Measurements from ENCODE around the gene GPC4.

GPC4 gene

GRCh38 chrX:133380711-133381619 is 34.3 kb downstream of the GPC4 start:
- Histone ChIP-seq H3K36me3 (ENCODE audit: insufficient read depth, low read length) (no peaks in the 10 kb centered on the region), H3K9ac (ENCODE audit: low read depth, low read length) (no peak overlapping the region), H3K27me3 (ENCODE audit: control insufficient read depth, insufficient read depth, low read length) (peaks cover 23% of the 10 kb centered on the region), H3K4me1 (ENCODE audit: control insufficient read depth, insufficient read depth, low read length) (no peaks in the 10 kb centered on the region), H3K4me2 (ENCODE audit: low read length) (no peak overlapping the region), H3K9me3 (replicated peaks; ENCODE audit: low read length) (no peaks in the 10 kb centered on the region), H3K4me3 (ENCODE audit: low read length) (no peak overlapping the region)

- no peaks in the 10 kb centered on the region for H3K4me1 ChIP-seq (ENCODE audit: control insufficient read depth, insufficient read depth, low read length)
- H3K36me3 ChIP-seq (ENCODE audit: insufficient read depth, low read length) = no peaks in the 10 kb centered on the region
- H3K4me3 ChIP-seq (ENCODE audit: low read length) = no peak overlapping the region
- no peak overlapping the region for H3K4me2 ChIP-seq (ENCODE audit: low read length)
- H3K27me3 ChIP-seq (ENCODE audit: control insufficient read depth, insufficient read depth, low read length) = peaks cover 9% of the 10 kb centered on the region
- no peak overlapping the region for H3K9ac ChIP-seq (ENCODE audit: low read depth, low read length)
- no peaks in the 10 kb centered on the region for H3K9me3 ChIP-seq (replicated peaks; ENCODE audit: low read length)
Observed at GRCh38 chrX:133376422-133376821, 38.9 kb downstream of the GPC4 start.

DNA sequence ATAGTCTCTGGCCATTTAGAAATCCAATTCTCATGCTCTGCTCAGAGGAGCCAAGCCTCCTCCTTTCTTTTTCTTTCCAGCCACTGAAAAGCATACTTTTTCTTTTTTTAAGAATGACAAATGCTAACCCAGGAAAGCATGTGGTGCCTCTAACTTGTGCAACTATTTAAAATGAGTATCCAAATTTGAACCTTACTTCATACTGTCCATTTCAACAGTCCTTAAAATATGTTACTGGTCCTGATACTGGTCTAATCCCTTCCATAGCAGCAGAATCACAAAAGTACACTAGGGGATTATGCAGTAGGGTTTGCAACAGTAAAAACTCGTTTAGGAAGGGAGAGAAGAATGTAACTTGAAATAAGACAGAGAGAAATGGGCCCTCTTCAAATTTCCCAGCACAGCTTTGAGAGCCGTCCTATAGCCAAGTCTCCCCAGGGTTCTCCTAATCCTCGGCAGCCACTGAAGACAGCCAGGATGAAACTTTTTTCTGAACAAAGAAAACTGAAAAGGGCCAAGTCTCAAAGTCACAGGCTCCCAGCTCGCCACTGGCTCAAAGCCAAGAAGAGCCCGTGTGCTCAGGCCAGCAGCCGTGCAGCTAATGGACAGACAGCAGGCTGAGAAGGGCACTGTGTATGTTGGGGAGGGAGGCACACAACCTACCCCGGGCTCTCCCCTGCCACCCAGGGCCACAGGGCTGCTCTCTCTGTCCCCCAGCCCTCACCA is 39.5 kb downstream of the GPC4 start:
- Histone ChIP-seq H3K4me3 (ENCODE audit: low read length) (no peak overlapping the region), H3K27me3 (ENCODE audit: control insufficient read depth, insufficient read depth, low read length) (peaks cover 6% of the 10 kb centered on the region), H3K9ac (ENCODE audit: low read depth, low read length) (no peak overlapping the region), H3K4me2 (ENCODE audit: low read length) (no peak overlapping the region), H3K36me3 (ENCODE audit: insufficient read depth, low read length) (no peaks in the 10 kb centered on the region), H3K9me3 (replicated peaks; ENCODE audit: low read length) (no peaks in the 10 kb centered on the region), H3K4me1 (ENCODE audit: control insufficient read depth, insufficient read depth, low read length) (no peaks in the 10 kb centered on the region)

- H3K36me3 ChIP-seq (ENCODE audit: insufficient read depth, low read length) = no peaks in the 10 kb centered on the region
- no peak overlapping the region for H3K4me3 ChIP-seq (ENCODE audit: low read length)
- H3K4me1 ChIP-seq (ENCODE audit: control insufficient read depth, insufficient read depth, low read length) = no peaks in the 10 kb centered on the region
- no peak overlapping the region for H3K9ac ChIP-seq (ENCODE audit: low read depth, low read length)
- no peaks in the 10 kb centered on the region for H3K9me3 ChIP-seq (replicated peaks; ENCODE audit: low read length)
- peaks cover 6% of the 10 kb centered on the region for H3K27me3 ChIP-seq (ENCODE audit: control insufficient read depth, insufficient read depth, low read length)
- no peak overlapping the region for H3K4me2 ChIP-seq (ENCODE audit: low read length)
Observed at GRCh38 chrX:133374874-133375387, 40.4 kb downstream of the GPC4 start.

GRCh38 chrX:133373386-133374079 is 41.8 kb downstream of the GPC4 start:
- H3K4me1 ChIP-seq (ENCODE audit: control insufficient read depth, insufficient read depth, low read length) = no peaks in the 10 kb centered on the region
- no peak overlapping the region for H3K4me2 ChIP-seq (ENCODE audit: low read length)
- no peak overlapping the region for H3K4me3 ChIP-seq (ENCODE audit: low read length)
- H3K27me3 ChIP-seq (ENCODE audit: control insufficient read depth, insufficient read depth, low read length) = peaks cover 6% of the 10 kb centered on the region
- H3K9ac ChIP-seq (ENCODE audit: low read depth, low read length) = no peak overlapping the region
- no peaks in the 10 kb centered on the region for H3K9me3 ChIP-seq (replicated peaks; ENCODE audit: low read length)
- no peaks in the 10 kb centered on the region for H3K36me3 ChIP-seq (ENCODE audit: insufficient read depth, low read length)

GRCh38 chrX:133370696-133371275 is 44.5 kb downstream of the GPC4 start:
- Histone ChIP-seq H3K36me3 (ENCODE audit: insufficient read depth, low read length) (no peaks in the 10 kb centered on the region), H3K4me2 (ENCODE audit: low read length) (no peak overlapping the region), H3K27me3 (ENCODE audit: control insufficient read depth, insufficient read depth, low read length) (no peaks in the 10 kb centered on the region), H3K9me3 (replicated peaks; ENCODE audit: low read length) (no peaks in the 10 kb centered on the region), H3K4me3 (ENCODE audit: low read length) (no peak overlapping the region), H3K4me1 (ENCODE audit: control insufficient read depth, insufficient read depth, low read length) (no peaks in the 10 kb centered on the region), H3K9ac (ENCODE audit: low read depth, low read length) (no peak overlapping the region)

DNA sequence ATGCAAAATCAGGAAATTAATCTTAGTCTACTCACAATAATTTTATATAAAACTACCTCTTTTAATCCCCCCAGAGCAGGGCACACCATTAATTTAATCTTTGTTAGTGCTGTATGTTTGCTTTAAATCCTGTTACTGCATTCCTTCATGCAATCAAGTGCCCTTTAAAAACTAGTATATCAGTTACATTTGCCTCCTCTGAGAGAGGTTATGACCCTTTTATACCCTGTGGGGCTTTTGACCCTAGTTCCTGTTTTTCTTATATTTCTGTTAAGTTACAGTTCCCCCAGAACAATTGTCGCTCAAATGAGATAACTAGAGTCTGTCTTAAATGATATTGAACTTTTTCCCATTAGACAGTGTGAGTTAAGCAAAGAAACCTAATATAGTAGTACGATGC is 46.2 kb downstream of the GPC4 start:
- H3K27me3 ChIP-seq (ENCODE audit: control insufficient read depth, insufficient read depth, low read length) = no peaks in the 10 kb centered on the region
- no peaks in the 10 kb centered on the region for H3K9me3 ChIP-seq (replicated peaks; ENCODE audit: low read length)
- no peak overlapping the region for H3K9ac ChIP-seq (ENCODE audit: low read depth, low read length)
- no peak overlapping the region for H3K4me3 ChIP-seq (ENCODE audit: low read length)
- H3K36me3 ChIP-seq (ENCODE audit: insufficient read depth, low read length) = no peaks in the 10 kb centered on the region
- H3K4me2 ChIP-seq (ENCODE audit: low read length) = no peak overlapping the region
- no peaks in the 10 kb centered on the region for H3K4me1 ChIP-seq (ENCODE audit: control insufficient read depth, insufficient read depth, low read length)

DNA sequence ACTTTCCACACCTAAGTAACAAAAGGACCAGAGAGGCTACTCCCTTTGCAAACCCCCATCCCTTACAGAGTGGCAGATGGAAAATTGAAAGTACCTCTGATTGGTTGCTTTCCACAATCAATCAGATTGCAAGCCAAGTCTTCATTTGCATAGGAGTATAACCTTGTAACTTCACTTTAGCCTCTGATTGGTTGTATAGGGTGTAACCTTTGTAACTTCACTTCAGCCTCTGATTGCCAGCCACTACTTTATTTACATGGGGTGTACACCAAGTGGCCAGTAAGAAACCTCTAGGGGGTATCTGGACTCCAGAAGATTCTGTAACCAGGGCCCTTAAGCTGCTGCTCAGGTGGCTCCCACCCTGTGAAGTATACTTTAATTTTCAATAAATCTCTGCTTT is 48.6 kb downstream of the GPC4 start:
- no peak overlapping the region for H3K9ac ChIP-seq (ENCODE audit: low read depth, low read length)
- H3K9me3 ChIP-seq (replicated peaks; ENCODE audit: low read length) = no peaks in the 10 kb centered on the region
- H3K27me3 ChIP-seq (ENCODE audit: control insufficient read depth, insufficient read depth, low read length) = peaks cover 8% of the 10 kb centered on the region
- no peaks in the 10 kb centered on the region for H3K4me1 ChIP-seq (ENCODE audit: control insufficient read depth, insufficient read depth, low read length)
- H3K4me3 ChIP-seq (ENCODE audit: low read length) = no peak overlapping the region
- H3K36me3 ChIP-seq (ENCODE audit: insufficient read depth, low read length) = no peaks in the 10 kb centered on the region
- H3K4me2 ChIP-seq (ENCODE audit: low read length) = no peak overlapping the region

DNA sequence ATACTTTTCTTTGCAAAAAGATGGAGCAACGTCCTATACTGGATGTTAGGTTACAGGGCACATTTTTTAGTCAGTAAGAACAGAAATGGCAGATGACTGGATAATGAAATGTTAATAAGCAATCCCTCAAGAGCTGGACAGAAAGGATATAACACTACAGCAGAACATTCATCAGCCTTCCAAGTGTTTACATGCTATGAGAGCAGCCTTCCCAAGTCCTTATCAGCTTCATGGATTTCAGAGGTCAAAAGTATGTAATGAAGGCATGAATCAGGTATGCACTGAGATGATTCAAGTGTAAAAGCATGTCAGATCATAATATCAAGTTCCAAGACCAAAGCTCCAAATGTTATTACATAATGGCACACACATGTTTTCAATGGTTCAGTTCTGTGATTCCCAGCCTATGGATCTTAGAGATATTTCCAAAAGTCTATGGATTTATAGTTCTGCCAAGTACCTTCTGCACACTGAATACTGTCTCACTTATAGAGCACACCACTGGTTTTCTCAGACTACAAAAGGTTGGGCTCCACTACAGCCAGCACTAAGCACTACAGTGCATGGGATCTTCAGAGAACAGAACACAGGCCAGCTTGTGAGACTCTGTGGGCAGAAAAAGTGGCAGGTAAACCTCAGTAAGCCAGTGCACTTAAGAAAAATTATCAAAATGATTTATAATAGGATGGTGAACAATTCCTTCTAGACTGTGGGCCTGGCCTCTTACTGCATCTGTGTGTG is 49.2 kb downstream of the GPC4 start:
- no peaks in the 10 kb centered on the region for H3K9me3 ChIP-seq (replicated peaks; ENCODE audit: low read length)
- no peak overlapping the region for H3K9ac ChIP-seq (ENCODE audit: low read depth, low read length)
- H3K36me3 ChIP-seq (ENCODE audit: insufficient read depth, low read length) = no peaks in the 10 kb centered on the region
- no peaks in the 10 kb centered on the region for H3K4me1 ChIP-seq (ENCODE audit: control insufficient read depth, insufficient read depth, low read length)
- peaks cover 8% of the 10 kb centered on the region for H3K27me3 ChIP-seq (ENCODE audit: control insufficient read depth, insufficient read depth, low read length)
- H3K4me3 ChIP-seq (ENCODE audit: low read length) = no peak overlapping the region
- H3K4me2 ChIP-seq (ENCODE audit: low read length) = no peak overlapping the region

DNA sequence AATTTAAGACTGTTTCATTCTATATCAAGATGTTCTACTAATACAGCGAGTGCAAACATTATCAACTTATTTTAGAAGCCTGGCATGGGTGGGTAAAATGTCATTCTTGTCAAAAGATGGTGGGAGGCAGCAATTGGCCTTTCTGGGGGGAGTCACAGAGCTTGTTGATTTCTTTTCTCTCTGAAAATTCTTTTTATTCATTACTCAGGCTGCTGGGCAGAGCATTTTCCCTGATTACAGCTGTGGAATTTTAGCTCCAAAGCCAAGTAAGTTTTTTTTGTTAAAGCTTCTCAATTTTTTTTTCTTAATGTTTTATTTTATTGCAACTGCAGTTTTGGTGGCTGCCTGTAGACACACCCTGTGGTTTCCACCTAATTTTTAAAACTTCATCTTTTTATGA is 50.4 kb downstream of the GPC4 start:
- Histone ChIP-seq H3K4me1 (ENCODE audit: control insufficient read depth, insufficient read depth, low read length) (no peaks in the 10 kb centered on the region), H3K9ac (ENCODE audit: low read depth, low read length) (no peak overlapping the region), H3K4me3 (ENCODE audit: low read length) (no peak overlapping the region), H3K36me3 (ENCODE audit: insufficient read depth, low read length) (no peaks in the 10 kb centered on the region), H3K9me3 (replicated peaks; ENCODE audit: low read length) (no peaks in the 10 kb centered on the region), H3K27me3 (ENCODE audit: control insufficient read depth, insufficient read depth, low read length) (peaks cover 8% of the 10 kb centered on the region), H3K4me2 (ENCODE audit: low read length) (no peak overlapping the region)
